HG03520 (cell line): ENCODE measurements around the gene ARL5C.
A peak's percentile ranks its signal among the peaks of the same experiment; 100 is the strongest.

Experiments used
- ATAC-seq: cut with Tn5 transposase; IDR thresholded peaks from one replicate; pipeline ENCODE4 v1.9.1; 2021; ENCODE audit warnings: mild to moderate bottlenecking, moderate library complexity; ENCODE audit not compliant: unreplicated experiment

The ARL5C gene, protein sequence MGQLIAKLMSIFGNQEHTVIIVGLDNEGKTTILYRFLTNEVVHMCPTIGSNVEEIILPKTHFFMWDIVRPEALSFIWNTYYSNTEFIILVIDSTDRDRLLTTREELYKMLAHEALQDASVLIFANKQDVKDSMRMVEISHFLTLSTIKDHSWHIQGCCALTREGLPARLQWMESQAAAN

GRCh38 chr17:39165841-39166349 is at the start of gene ARL5C:
ARL5C (minus strand) TSS chr17:39166161; CDS start chr17:39165760, 401 bp downstream.
- no peak for ATAC-seq

DNA sequence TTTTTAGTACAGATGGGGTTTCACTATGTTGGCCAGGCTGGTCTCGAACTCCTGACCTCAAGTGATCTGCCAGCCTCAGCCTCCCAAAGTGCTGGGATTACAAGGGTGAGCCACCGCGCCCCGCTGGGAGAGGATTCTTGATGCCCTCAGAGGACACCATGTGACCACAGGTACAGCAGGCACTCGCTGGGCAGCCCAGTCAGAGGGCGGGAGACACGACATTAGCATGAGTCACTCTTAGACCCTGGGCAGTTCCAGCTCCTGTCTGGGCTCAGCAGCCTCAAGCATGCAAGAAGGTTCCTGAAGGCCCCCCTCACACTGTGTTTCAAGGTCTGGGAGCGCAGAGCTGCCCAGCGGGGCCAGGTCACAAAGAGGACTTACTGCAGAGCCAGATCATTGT is 47.9 kb upstream of the ARL5C start:
- no peak for ATAC-seq

GRCh38 chr17:39212841-39213480 is 47.0 kb upstream of the ARL5C start:
- no peak for ATAC-seq

- no peak for ATAC-seq
Observed at GRCh38 chr17:39212195-39212810, 46.3 kb upstream of the ARL5C start.

DNA sequence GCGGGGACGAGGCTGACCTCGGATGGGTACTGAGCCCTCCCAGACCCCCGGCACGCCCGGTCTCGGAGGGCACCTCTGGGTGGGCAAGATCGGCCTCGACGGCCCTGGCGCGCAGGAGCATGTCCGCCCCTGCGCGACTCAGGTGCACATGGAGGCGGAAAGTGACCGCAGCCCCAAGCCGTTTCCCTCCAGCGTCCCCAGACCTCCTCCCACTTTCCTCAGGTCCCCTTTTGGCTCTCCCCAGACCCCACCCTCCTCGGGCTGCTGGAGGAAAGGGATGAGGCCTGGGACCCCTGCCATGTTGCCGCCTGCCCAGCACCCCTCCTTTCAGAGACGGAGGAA is 44.1 kb upstream of the ARL5C start:
- ATAC-seq: no peak

DNA sequence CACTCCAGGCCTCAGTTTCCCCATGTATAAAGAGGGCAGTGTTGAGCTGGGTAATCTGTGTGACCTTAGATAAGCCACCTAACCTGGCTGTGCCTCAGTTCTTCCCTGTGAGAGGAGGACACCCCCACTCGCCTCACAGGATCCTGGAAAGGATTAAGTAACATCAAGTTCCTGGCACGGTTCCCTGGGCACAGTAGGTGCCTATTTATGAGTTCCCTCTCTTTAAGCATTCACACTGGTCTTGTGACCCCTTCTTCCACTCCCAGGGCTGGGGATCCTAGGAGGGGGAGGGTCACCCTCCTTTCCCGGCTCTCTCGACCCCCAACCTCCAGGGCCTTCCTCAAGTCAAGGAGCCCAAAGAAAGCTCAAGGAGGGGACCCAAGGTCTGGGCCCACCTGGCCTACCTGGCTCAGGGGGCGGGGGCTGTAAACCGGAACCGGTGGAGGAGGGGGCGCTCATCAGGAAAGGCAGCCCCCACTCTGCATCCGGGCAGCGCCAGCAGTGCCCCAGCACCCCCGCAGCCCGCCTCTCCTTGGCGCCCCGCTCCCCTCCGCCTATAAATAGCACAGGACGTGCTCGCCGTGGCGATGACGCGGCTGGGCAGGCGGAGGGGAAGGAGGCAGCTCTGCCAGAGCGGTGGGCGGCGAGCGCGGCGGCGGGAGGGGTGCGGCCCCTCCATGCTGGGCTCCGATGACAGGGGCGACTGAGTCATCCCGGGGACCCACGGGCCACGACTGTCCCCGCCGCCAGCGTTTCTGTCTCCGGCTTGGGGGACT is 43.5 kb upstream of the ARL5C start:
- no peak for ATAC-seq

GRCh38 chr17:39208893-39209292 is 42.9 kb upstream of the ARL5C start:
- peak; percentile 51 for ATAC-seq

DNA sequence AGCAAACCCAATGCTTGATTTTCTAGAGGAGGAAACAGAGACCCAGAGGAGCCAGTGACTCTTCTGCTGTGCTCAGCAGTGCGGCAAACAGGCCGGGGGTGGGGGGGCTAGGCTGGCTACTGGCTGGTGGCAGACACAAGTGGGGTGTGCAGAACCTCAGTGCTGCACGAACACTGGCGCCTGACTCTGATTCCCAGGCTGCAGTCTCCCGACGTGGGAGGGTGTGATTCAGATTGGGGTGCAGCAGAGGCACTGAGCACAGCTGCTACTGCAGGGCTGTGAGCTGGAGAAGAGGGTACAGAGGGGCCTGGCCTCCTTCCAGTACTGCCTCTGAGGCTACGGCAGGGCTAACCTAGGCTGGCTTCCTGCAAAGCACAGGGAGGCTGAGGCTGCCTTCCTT is 42.2 kb upstream of the ARL5C start:
- ATAC-seq: no peak

- no peak for ATAC-seq
Observed at GRCh38 chr17:39205112-39205526, 39.2 kb upstream of the ARL5C start.

GRCh38 chr17:39204245-39204644 is 38.3 kb upstream of the ARL5C start:
- no peak for ATAC-seq

GRCh38 chr17:39200957-39201510 is 35.1 kb upstream of the ARL5C start:
- no peak for ATAC-seq

GRCh38 chr17:39200070-39200879 is 34.3 kb upstream of the ARL5C start, which contains the start of gene RPL19:
RPL19 (plus strand) TSS chr17:39200283; CDS start chr17:39200345, 62 bp downstream.
- peak; percentile 61 for ATAC-seq

DNA sequence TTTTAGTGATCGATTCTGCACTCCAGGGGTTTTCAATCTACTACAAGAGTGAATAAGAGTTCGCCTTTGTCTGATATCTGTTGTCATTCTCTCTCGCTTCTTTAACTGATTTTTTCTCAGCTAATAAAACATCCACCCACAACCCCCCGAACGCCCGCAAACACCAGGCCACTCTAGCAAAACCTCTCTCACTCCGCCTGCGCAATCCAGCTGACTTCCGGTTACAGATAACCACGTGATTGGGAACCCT is 33.8 kb upstream of the ARL5C start:
- ATAC-seq: peak; percentile 46

DNA sequence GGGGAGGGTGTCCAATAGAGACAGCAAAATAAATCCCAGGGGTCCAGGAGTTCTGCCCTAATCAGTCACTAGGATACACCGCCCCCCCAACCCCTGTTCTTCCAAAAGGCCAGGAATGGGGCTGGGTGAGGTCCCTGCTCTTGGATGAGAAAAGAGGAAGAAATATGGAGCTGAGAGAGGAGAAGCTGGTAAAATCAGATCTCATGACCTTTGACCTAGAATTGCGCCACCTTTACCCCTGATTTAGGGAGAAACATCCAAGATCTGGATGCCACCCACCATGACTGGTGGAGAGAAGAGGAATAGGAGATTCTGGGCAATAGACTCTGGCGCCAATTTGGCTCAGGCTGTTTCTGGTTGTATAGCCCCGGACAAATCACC is 32.2 kb upstream of the ARL5C start:
- no peak for ATAC-seq

DNA sequence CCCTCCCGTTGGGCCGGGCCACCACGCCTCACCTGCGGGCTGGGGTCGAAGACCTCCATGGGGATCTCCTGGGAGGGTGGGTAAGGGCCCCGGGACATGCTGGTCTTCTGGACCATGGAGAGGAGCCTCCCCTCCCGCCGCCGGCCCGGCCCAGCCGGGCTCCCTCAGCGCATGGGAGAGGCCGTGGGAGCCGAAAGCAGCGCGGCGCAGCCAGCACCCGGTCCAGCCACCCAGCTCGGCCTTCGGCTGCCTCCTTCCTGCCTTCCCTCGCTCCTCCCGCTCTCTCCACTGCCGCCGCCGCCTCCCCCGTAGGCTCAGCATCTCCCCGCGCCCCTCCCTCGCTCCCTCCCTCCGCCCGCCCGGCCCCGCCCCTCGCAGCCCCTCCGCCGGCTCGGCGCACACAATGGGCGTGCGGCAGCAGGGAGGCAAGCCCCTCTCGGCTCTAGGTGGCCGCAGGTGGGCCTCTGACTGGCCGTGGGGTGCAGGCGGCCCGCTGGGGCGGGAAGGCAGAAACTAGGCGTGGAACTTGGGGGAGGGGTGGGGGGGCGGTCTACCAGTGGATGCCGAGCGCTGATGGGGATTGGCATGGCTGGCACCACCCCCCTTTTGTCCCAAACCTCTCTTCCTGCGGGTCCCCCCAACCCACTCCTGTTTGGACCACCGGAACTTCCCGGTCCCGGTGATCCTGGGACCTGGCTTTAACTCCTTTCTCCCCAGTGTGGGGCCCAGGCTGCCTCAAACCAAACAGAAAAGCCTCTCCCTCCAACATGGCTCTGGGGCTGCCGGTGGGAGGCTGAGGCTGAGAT is 31.6 kb upstream of the ARL5C start, which contains the start of gene CACNB1:
Gene CACNB1, minus strand, starts transcription at position 290 of the 806 bp plus-strand sequence. Its CDS starts 174 bp downstream, at position 116.
- no peak for ATAC-seq

- ATAC-seq: no peak
Observed at GRCh38 chr17:39196808-39197291, 30.9 kb upstream of the ARL5C start.

DNA sequence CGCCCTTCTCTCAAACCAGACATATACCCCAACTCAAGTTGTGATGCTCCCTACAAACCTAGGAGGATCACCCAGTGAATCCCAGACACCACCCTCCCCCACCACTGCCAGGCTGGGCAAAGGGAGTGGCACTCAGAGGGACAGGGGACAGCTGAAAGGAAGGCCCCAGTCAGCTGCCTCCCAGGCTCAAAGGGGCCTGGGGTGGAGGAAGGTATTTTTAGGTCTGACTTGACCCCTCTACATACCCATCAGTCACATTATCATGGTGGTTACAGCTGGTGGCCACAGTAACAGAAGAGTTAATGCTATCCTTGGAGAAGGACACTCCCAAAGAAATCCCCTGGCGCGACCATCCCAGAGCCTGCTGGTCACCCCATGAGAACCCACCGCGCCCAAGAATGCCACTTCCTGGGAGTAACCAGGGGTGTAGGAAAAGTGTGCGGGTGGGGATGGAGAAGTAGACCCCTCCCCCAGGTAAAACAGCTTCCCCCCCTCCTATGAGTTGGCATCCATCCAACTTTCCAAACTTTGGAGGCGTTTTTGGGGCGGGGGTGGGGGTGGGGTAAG is 30.4 kb upstream of the ARL5C start:
- ATAC-seq: no peak

DNA sequence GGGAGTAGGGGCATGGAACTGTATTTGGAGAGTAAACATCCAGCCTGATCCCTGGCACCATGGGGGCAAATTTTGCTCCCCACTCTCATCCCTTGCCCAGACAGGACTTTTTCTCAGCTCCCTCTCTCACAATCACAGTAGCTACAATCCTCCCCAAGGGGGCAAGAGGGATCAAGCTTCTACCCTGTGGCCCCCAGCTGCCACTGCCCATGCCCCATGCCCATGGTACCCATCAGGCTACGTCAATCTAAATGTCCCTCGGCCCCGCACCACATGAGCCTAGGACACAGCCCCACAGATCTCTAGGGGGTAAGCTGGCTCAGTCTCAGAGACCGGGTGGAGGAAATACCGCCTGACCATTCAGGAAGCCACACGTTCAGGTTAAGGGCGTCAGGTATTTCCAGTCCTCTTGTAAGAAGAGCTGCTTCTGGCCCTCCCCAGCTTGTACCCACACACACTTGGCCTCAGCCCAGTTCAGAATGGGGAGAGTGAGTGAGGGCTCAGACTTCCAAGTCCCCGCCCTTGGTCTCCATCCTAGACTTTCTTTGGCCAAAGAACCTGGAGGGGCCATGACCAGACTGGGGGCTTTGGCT is 29.7 kb upstream of the ARL5C start:
- no peak for ATAC-seq
